ENCODE data around the gene NOTCH1.
"Not testable (repeated sequence)": the region's sequence is repeated elsewhere in the genome, so short reads cannot be mapped to it uniquely, and the experiment has no call there.

Gene NOTCH1

GRCh38 chr9:136545965-136546696 is at the start of gene NOTCH1:
Gene NOTCH1 (minus strand): TSS chr9:136546048. CDS start chr9:136545786, 262 bp downstream.
- DNase-seq, result peak; percentile 15

- DNase-seq, result no peak
These were observed 48.6 kb upstream of the NOTCH1 start for GRCh38 chr9:136594492-136594891.

- DNase-seq, result no peak
These were observed 47.7 kb upstream of the NOTCH1 start for GRCh38 chr9:136593581-136593980.

GRCh38 chr9:136592666-136593065 is 46.8 kb upstream of the NOTCH1 start:
- no peak for DNase-seq

GRCh38 chr9:136590821-136591752 is 45.2 kb upstream of the NOTCH1 start:
- no peak for DNase-seq

- DNase-seq, result no peak
These were observed 44.2 kb upstream of the NOTCH1 start for GRCh38 chr9:136589766-136590763.

GRCh38 chr9:136588663-136589464 is 43.0 kb upstream of the NOTCH1 start:
- no peak for DNase-seq

GRCh38 chr9:136587944-136588662 is 42.3 kb upstream of the NOTCH1 start:
- no peak for DNase-seq

- no peak for DNase-seq
These were observed 41.5 kb upstream of the NOTCH1 start for GRCh38 chr9:136587145-136587943.

- DNase-seq, result no peak
These were observed 40.6 kb upstream of the NOTCH1 start for GRCh38 chr9:136586391-136586953.

GRCh38 chr9:136585531-136586120 is 39.8 kb upstream of the NOTCH1 start:
- DNase-seq, result no peak

- DNase-seq, result no peak
These were observed 39.1 kb upstream of the NOTCH1 start for GRCh38 chr9:136584934-136585333.

GRCh38 chr9:136584401-136584932 is 38.6 kb upstream of the NOTCH1 start:
- DNase-seq, result no peak

GRCh38 chr9:136582977-136583735 is 37.3 kb upstream of the NOTCH1 start:
- no peak for DNase-seq

GRCh38 chr9:136581614-136582447 is 36.0 kb upstream of the NOTCH1 start:
- DNase-seq, result no peak

GRCh38 chr9:136579650-136580219 is 33.9 kb upstream of the NOTCH1 start:
- not testable (repeated sequence) for DNase-seq

Measured in NCI-H446 treated with DMSO at 0.1 percent for 48 hours (cell line).